Stimulated activated CD8-positive, alpha-beta memory T cell treated with anti-CD3 and anti-CD28 coated beads, Interleukin-4, amount 100 ng/mL, for 1 hour (primary cell): ENCODE data around the gene UQCRH.
"Not testable (repeated sequence)": the region's sequence is repeated elsewhere in the genome, so short reads cannot be mapped to it uniquely, and the experiment has no call there.

Experiments used
- DNase-seq, 2 donors: peaks; one replicate each; pipeline ENCODE4 v3.0.0-alpha.2; 2020; ENCODE audit warnings: low read depth in 2 of 2, low spot score in 1 of 2

UQCRH gene

DNA sequence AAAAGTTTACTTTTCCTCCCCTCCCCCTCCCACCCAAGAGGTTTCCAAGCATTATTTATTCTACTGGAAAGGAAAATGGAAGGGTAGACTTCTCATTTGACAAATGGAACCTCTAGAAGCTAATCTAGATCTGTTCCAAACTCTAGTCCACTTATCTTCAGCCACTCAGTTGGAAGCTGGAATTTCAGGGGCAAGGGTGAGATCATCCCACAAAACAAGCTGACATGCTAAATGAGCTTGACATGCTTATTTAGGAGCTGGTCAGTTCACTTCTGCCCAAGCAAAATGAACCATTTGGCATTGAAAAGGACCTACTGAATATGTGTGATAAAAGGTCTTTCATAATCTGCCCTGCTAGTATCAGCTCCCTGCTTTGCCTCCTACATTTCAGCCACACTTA, 5.1 kb upstream of the UQCRH start:
- no peak for DNase-seq

DNA sequence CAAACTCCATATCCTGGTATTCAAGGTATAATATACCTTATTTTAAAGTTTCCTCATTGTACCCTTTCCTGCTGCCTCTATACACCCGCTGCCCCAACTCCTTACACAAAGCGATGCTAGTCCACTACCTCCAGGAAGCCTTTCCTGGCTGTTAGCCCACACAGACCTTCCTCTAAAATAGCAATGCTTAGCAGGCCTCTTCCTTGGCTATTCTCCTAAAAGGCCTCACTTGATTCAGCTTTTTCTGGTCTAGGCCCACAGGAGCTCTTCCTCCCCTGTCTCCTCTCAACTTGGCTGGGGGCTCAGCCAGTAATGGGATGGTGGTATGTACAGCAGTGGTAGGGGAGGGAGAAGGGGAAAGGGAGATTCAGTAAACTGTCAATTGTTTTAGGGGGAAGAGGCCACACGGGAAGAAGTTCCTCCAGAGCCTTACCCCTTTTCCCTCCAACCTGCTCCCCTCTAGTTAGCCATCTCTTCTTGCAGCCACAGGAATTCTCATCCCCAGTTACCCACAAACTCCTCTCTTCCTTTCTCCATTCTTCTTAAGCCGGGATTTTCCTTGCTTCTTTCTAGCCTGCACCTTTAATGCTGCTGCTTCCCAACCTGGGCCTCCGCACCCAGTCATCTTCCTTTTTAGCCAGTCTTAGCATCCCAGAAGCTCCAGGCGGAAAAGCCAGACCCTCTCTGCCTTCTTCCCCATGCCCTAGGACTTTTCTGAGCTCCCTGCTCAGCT, 2.7 kb upstream of the UQCRH start:
- no peak for DNase-seq

DNA sequence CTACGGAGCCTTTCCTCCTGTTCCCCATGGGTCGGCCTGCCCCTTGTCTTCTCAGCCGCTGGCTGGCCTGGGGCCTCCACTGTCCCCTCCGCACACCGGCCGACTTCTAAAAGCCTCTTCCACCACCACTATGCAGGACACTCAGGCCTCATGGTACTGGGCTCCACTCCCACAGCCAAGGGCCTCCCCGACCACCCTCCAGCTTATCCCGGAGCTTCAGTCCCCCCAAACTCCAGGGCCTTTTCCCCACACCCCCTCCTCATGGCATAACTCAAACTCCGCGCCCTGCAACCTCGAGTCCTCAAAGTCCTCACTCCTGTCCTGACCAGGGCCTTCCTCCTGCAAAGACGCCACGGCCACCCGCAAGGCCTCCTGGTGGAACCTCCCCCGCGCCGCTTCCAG, 2.1 kb upstream of the UQCRH start:
- DNase-seq: no peak

DNA sequence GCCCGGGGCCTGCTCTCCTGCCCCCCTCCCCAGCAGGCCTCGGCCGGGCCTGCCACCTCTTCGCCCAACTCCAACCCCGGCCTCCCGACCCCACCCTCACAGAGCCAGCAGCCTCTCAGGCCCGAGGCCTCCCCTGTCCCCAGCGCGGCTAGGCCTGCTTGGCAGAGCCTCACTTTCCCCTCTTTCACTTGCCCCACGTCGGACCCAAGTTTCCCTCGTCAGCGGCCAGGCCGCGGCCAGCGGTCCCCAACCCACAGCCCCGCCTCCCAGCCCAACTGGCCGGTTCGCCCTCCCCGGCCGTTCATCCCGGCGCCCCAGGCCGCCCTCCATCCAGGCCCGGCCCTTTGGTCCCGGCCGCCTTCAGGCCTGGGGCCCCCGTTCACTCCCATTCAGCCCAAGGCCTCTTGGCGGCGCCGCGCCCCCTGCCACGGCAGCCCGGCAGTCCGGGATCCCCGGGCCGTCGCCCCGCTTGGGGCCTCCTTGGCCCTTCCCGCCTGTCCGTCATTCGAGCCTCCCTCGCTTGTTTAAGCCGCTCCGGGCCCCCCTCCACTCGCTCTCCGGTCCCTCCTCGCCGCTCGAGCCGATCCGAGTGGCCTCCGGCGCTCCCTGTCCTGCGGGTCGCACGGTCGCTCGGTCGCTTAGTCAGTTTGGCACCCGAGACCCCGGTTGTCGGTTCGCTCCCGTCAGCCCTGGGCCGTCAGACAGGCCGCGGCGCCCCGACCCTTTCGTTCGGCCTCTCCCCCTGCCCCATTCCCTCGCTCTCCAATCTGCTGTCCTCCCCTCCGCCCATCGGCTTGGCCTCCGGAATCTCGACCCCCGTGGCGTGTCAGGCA, 1.5 kb upstream of the UQCRH start:
- peak in 1 of 2 donors; percentile 10 for DNase-seq

DNA sequence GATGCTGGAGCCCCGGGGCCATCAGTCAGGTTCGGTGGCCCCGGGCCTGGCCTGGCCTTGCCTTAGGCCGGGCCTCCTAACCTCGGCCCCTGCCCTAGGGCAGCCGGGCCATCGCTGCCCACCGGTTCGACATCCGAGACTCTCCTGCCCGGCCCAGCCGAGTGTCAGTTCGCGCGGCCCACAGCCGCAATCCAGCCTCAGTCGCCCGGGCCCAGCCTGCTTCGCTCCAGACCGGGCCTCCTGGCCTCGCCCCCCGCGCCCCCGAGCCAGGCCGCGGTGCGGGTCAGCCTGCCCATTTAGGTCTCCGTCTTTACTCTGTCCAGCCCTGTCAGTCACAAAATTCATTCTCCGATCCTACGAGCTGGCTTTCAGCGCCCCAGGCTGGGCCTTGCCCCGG, 859 bp upstream of the UQCRH start:
- DNase-seq: peak in 1 of 2 donors; percentile 6

DNA sequence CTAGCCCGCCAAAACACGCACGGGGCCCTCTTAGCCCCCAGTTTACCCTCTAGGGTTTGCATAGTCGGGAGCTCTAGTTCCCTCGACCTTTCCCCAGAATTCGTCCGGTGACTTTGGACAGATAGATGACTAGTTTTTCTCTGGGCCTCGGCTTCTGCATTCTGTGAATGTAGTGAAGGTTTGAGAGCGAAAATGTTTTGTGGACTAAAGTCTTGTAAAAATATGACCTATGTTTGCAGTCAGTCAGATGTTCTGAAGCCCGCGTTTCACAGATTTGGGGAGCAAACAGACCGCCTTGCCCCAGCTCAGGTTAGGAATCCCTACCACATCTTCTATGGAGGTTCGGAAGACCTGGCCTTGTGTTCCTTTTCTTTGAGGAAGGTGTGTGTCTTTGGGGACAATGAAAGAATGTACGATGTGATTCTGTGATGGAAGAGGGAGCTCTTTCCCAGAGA, 401 bp downstream of the UQCRH start:
- no peak for DNase-seq

DNA sequence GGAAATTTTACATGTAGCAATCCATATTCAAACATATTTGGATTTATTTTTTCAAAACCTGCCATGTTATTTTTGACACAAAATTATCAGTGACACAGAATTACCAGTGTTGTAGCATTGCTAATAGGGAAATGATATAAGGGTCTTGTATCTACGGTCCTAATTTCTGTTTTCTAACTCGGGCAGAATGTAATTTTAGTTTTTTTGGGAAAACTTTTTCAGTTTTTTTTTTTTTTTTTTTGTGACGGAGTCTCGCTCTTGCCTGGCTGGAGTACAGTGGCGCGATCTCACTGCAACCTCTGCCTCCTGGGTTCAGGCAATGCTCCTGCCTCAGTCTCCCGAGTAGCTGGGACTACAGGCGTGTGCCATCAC, 2.6 kb downstream of the UQCRH start:
- DNase-seq: no peak

DNA sequence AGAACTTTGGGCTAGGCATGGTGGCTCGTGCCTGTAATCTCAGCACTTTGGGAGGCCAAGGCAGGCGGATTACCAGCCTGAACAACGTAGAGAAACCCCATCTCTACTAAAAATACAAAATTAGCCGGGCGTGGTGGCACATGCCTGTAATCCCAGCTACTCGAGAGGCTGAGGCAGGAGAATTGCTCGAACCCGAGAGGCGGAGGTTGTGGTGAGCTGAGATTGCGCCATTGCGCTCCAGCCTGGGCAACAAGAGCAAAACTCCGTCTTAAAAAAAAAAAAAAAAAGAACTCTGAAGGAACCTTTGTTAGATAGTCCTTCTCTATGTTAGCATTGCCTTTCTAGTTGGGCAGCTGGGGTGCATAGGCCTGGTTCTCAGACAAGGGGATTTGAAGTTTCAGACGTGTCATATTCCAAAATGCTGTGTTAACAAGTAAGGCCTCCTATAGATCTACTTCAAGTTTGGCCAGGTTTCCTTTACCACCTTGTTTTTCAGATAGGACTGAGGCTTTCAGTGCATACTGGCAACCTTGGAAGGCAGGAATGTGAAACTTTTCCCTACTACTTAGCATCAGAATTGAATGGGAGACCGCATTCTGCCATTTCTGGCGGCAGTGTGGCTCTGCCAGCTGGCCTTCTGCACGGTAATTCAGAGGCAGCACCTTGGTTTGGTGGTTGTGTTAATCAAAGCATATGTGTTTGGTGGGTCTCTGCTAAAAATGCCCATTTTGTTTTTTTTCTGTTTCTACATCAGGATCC, 6.1 kb downstream of the UQCRH start:
- no peak for DNase-seq

DNA sequence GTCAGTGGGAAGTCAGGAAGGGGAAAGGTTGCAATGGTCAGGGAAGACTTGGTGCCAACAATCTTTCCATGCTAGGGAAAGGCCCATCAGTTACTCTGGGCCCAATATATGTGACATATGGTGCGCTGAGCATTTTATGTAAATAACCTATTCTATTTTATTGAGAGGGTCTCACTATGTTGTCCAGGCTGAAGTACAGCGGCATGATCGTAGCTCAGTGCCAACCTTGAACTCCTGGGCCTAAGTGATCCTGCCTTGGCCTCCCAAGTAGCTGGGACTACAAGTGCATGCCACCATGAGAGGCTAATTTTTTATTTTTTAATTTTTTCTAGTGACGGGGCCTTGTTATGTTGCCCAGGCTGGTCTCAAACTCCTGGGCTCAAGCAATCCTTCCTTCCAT, 6.8 kb downstream of the UQCRH start:
- no peak for DNase-seq

DNA sequence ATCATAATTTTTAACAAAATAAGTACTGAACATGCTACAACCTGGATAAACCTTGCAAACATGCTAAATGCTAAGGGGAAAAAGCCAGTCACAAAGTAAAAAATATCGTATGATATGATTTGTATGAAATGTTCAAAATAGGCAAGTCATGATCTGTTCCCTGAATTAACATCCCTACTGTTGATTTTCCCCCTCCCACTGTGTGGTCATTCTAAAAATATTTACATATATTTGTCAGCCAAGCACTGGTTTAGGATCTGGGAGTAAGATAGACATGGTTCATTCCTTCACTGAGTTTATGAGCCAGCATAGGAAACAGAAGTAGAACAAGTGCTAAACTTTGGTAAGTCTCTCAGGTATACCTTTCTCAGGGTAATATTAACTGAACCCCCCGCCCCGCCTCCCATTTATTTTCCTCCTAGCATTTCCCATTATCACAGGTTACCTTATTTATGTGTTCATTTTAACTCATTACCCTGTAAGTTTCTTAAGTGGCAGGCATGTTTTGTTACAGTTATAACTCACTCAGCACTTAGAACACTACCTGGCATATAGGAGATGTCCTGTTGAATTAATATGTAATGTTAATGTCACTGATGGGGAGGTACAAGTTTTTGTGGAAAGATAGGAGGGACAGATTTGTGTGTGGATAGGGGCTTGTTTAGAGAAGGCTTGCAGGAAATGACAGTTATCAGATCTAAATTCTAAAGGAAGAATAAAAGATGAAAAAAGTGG, 12.3 kb downstream of the UQCRH start:
- DNase-seq: no peak

DNA sequence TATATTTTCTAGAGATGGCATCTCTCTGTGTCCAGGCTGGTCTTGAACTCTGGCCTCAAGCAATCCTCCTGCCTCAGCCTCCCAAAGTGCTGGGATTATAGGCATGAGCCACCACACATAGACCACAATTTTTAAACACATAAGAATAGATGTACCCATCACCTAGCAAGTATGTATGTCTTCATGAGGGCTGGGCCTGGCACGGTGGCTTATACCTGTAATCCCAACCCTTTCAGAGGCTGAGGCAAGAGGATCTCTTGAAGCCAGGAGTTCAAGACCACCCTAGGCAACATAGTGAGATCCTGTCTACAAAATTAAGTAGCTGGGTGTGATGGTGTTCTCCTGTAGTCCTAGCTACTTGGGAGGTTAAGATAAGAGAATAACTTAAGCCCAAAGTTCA, 13.8 kb downstream of the UQCRH start:
- no peak for DNase-seq

DNA sequence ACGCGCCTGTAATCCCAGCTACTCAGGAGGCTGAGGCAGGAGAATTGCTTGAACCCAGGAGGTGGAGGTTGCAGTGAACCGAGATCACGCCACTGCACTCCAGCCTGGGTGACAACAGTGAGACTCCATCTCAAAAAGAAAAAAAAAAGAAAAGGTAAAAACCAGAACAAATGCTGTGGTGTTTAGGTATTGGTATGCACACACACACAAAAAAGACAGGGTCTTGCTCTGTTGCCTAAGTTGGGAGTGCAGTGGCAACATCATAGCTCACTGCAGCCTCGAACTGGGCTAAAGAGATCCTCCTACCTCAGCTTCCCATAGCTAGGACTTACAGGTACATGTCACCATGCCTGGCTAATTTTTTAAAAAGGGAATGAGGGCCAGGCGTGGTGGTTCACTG, 15.8 kb downstream of the UQCRH start:
- DNase-seq: not testable (repeated sequence)

DNA sequence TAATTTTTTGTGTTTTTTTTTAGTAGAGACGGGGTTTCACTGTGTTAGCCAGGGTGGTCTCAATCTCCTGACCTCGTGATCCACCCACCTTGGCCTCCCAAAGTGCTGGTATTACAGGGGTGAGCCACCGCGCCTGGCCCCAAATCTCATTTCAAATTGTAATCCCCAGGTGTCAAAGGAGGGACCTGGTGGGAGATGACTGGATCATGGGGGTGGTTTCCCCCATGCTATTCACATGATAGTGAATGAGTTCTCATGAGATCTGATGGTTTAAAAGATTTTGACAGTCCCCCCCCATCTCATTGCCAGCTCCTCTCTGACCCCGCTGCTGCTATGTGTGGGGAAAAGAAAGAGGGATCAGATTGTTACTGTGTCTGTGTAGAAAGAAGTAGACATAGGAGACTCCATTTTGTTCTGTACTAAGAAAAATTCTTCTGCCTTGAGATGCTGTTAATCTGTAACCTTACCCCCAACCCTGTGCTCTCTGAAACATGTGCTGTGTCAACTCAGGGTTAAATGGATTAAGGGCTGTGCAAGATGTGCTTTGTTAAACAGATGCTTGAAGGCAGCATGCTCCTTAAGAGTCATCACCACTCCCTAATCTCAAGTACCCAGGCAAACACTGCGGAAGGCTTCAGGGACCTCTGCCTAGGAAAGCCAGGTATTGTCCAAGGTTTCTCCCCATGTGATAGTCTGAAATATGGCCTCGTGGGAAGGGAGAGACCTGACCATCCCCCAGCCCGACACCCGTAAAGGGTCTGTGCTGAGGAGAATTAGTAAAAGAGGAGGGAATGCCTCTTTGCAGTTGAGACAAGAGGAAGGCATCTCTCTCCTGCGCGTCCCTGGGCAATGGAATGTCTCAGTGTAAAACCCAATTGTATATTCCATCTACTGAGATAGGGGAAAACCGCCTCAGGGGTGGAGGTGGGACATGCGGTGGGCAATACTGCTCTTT, 16.7 kb downstream of the UQCRH start:
- not testable (repeated sequence) for DNase-seq

DNA sequence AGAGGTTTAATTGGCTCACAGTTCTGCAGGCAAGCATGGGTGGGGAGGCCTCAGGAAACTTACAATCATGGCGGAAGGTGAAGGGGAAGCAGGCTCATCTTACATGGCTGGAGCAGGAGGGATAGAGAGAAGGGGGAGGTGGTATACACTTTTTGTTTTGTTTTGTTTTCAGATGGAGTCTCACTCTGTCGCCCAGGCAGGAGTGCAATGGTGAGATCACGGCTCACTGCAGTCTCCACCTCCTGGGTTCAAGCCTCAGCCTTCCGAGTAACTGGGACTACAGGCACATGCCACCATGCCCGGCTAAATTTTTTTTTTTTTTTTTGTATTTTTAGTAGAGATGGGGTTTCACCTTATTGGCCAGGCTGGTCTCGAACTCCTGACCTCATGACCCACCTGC, 18.7 kb downstream of the UQCRH start:
- DNase-seq: not testable (repeated sequence)

DNA sequence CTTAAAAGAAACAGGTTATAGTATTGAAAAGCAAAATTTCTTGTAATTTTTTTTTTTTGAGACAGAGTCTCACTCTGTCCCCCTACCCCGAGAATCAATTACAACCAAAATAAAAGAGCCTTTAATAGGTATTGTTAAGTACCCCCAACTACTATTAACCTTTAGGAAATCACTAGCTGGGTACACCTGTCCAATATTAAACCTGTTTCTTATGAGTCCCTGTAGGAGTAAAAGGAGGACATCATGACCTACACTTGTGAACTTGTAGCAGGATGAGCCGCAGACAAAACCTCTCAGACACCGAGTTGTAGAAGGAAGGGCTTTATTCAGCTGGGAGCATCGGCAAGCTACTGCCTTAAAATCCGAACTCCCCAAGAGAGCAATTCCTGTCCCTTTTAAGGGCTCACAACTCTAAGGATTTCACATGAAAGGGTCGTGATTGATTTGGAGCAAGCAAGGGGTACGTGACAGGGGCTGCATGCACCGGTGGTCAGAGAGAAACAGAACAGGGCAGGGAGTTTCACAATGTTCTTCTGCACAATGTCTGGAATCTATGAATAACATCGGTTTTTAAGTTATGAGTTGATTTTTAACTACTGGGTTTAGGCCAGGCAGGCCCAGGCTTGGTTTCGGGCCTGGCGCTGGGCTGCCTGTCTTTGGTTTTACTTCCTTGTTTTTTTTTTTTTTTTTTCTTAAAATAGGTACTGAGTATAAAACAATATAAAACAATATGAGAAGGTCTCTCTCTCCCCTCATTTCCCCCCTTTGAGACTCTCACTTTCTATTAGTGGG, 22.0 kb downstream of the UQCRH start:
- not testable (repeated sequence) for DNase-seq

DNA sequence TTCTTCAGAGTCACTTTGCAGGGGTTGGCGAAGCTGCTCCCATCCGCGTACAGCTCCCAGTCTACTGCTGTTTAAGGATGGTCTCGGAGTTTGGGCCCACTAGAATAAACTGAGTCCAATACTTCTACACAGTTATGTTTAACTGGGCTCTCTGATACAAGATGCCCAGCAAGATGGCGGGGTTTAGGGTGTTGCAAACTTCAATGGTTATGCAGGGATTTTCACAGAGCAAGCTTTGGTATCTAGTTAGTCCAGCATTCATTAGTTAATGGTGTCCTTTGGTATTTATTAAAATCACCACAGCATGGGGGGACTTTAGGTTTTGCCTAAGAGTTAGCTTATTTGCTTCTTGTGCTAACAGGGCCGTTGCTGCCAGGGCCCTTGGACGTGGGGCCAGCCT, 24.7 kb downstream of the UQCRH start:
- not testable (repeated sequence) for DNase-seq

DNA sequence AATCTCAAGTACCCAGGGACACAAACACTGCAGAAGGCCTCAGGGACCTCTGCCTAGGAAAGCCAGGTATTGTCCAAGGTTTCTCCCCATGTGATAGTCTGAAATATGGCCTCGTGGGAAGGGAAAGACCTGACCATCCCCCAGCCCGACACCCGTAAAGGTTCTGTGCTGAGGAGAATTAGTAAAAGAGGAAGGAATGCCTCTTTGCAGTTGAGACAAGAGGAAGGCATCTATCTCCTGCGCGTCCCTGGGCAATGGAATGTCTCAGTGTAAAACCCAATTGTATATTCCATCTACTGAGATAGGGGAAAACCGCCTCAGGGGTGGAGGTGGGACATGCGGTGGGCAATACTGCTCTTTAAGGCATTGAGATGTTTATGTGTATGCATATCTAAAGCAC, 26.3 kb downstream of the UQCRH start:
- DNase-seq: not testable (repeated sequence)

DNA sequence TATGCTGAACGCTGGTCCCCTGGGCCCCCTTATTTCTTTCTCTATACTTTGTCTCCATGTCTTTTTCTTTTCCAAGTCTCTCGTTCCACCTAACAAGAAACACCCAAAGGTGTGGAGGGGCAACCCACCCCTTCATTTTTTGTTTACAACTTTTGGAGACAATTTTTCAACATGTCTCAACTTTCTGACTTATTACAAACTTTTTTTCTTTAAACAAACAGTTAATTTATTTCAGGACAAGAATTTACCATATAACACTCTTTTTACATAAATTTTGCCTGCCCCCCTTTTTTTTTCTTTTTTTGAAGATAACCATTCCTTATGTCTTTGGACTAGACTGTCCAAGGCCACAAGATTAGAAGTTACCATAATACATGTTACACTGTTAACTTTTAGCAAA, 26.9 kb downstream of the UQCRH start:
- not testable (repeated sequence) for DNase-seq
